ENCODE measurements around the gene OR10P1. TPM values are rescaled to one million over a fixed set of nuclear protein-coding genes. Genes with fewer than 3 reads are reported as not detected.
A peak's percentile ranks its signal among the peaks of the same experiment; 100 is the strongest.

OR10P1 gene
- total RNA-seq, 6 experiments from 2014 or later: not detected

DNA sequence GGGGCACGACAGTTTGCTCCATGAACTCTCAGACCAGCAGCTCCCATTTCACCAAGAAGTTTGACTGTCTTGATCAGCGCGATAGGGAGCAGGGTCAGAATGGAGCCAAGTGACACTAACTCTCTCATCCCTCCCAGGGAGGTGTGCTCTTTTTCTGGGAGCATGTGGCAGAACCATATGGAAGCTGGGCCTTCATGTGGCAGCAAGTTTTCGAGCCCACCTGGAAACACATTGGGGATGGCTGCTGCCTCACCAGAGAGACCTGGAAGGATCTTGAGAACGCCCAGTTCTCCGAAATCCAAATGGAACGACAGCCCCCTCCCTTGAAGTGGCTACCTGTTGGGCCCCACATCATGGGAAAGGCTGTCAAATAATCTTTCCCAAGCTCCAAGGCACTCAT lies 47.0 kb downstream of the OR10P1 start:
- ATAC-seq (no peak), DNase-seq (peak in 1 of 3 donors; percentile 11)
- peaks cover 0 to 7% (median 0%) of the 10 kb centered on the region in 4 donors for H3K4me1 ChIP-seq
- H3K27ac ChIP-seq: no peak overlapping the region
- H3K36me3 ChIP-seq: peaks cover 0 to 13% (median 0%) of the 10 kb centered on the region in 4 donors
- TF ChIP-seq POLR2A (IDR thresholded peaks at IDR 0.05): no peak
- TF ChIP-seq, protein P1, sequence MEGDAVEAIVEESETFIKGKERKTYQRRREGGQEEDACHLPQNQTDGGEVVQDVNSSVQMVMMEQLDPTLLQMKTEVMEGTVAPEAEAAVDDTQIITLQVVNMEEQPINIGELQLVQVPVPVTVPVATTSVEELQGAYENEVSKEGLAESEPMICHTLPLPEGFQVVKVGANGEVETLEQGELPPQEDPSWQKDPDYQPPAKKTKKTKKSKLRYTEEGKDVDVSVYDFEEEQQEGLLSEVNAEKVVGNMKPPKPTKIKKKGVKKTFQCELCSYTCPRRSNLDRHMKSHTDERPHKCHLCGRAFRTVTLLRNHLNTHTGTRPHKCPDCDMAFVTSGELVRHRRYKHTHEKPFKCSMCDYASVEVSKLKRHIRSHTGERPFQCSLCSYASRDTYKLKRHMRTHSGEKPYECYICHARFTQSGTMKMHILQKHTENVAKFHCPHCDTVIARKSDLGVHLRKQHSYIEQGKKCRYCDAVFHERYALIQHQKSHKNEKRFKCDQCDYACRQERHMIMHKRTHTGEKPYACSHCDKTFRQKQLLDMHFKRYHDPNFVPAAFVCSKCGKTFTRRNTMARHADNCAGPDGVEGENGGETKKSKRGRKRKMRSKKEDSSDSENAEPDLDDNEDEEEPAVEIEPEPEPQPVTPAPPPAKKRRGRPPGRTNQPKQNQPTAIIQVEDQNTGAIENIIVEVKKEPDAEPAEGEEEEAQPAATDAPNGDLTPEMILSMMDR (IDR thresholded peaks at IDR 0.05): no peak
- intact Hi-C loops (cut with DNase I): loop anchor here in 1 of 2 donors (5.0 kb wide), 1 partner anchor 39 kb away; the partner anchor contains the start of gene RDH5
- H3K4me3 ChIP-seq: peak overlapping the region in 1 of 3 donors; percentile 71
- no peaks in the 10 kb centered on the region for H3K9me3 ChIP-seq
- no peaks in the 10 kb centered on the region for H3K27me3 ChIP-seq
- 88% methylated on average over 2 of the region's 7 CpGs for WGBS (ENCODE audit: insufficient coverage, low coverage, low lambda C conversion rate, missing lambda C conversion rate)

DNA sequence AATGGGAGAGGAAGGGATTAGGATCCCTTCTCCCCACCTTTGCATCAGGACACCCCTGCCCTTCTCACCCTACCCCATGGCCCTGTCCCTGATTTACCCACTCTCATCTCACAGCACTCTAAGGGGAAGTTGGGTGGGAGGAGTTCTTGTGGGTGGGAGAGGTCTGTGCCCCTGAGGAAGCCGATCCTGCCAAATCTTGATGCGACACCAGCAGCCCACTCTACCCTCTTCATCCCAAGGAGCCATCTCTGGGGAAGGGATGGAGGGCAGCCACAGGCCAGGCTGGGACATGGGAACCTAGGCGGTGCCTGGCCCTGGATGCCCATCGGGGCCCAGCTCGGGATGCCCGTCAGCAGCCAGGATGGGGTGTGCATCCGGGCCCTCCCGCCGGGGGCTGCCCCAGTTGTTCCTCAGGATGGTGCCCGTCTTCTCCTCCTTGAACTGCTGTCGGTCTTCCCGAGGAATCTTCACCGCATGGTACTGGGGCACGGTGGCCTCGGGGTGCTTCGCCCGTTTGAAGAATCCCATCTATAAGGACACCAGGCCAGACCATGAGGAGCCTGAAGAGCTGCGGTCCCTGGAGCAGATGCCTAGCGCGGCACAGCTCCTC lies 48.2 kb downstream of the OR10P1 start:
- TF ChIP-seq POLR2A (IDR thresholded peaks at IDR 0.05): no peak
- TF ChIP-seq, protein P1 (IDR thresholded peaks at IDR 0.05): no peak
- Histone ChIP-seq H3K27ac (no peak overlapping the region), H3K27me3 (no peaks in the 10 kb centered on the region), H3K4me1 (peaks cover 0 to 14% (median 0%) of the 10 kb centered on the region in 4 donors), H3K36me3 (peaks cover 0 to 13% (median 0%) of the 10 kb centered on the region in 4 donors), H3K4me3 (no peak overlapping the region), H3K9me3 (no peaks in the 10 kb centered on the region)
- ATAC-seq: no peak
- 80% methylated on average over 1 of the region's 20 CpGs for WGBS (ENCODE audit: insufficient coverage, low coverage, low lambda C conversion rate, missing lambda C conversion rate)
- DNase-seq: peak in 1 of 3 donors; percentile 44
- intact Hi-C loops (cut with DNase I): loop anchor here in 1 of 2 donors (5.0 kb wide), 1 partner anchor 37 kb away; the partner anchor contains the start of gene RDH5

DNA sequence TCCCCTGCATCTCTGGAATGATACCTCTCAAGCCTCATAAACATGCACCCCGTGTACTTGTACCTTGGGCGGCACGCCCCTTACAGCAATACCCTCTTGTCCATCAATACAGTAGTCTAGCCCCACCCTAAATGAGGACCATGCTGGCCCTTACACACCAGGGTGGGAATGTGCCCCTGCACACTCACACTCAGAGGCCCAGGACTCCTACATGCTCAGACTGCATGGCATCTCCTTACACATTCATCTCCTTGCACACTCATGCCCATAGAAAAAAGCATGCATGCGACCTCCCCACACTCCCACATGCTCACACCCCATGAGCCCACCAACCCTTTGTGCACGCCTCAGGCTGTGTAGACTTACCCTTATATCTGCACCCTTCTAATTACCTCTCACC lies 49.0 kb downstream of the OR10P1 start:
- ATAC-seq (no peak), DNase-seq (no peak)
- WGBS (ENCODE audit: insufficient coverage, low coverage, low lambda C conversion rate, missing lambda C conversion rate): 90% methylated on average over 2 of the region's 5 CpGs
- H3K27me3 ChIP-seq: no peaks in the 10 kb centered on the region
- H3K36me3 ChIP-seq: peaks cover 0 to 13% (median 0%) of the 10 kb centered on the region in 4 donors
- intact Hi-C loops (cut with DNase I): no loop called here
- H3K4me3 ChIP-seq: no peak overlapping the region
- no peaks in the 10 kb centered on the region for H3K9me3 ChIP-seq
- no peak overlapping the region for H3K27ac ChIP-seq
- TF ChIP-seq, protein P1 (IDR thresholded peaks at IDR 0.05): no peak
- no peak for TF ChIP-seq POLR2A (IDR thresholded peaks at IDR 0.05)
- peaks cover 0 to 14% (median 0%) of the 10 kb centered on the region in 4 donors for H3K4me1 ChIP-seq

DNA sequence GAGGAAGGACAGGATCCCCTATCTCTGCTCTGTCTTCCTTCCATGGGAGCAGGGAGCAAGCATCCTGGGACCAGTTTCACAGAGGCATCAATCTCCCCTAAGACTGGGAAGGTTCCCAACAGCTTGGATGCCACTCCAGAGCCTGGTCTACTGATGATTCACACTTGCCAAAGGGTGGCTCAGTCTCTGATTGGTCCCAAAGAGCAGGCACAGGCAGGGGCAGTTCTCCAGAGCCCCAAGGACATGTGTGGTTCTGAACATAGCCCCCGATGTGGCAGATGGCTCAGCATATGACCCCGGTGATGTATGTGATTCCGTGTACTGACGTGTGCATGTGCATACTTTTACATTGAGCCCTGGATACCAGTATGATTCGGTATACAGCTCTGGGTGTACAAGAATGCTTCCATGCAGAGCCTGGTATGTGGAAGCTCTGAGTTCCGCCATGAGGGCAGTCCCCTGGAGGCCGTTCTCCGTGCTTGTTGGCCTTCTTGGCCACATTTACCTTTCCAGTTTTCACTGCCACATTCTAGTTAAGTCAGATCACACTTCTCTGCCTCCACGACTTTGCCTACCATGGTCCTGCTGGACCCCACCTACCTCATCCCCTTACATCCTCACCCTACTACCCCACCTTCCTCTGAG lies 49.8 kb downstream of the OR10P1 start:
- Histone ChIP-seq H3K36me3 (peaks cover 0 to 13% (median 0%) of the 10 kb centered on the region in 4 donors), H3K4me1 (peaks cover 0 to 14% (median 0%) of the 10 kb centered on the region in 4 donors), H3K27me3 (no peaks in the 10 kb centered on the region), H3K9me3 (no peaks in the 10 kb centered on the region), H3K4me3 (no peak overlapping the region), H3K27ac (no peak overlapping the region)
- DNase-seq (no peak), ATAC-seq (no peak)
- no peak for TF ChIP-seq POLR2A (IDR thresholded peaks at IDR 0.05)
- TF ChIP-seq, protein P1 (IDR thresholded peaks at IDR 0.05): no peak
- WGBS (ENCODE audit: insufficient coverage, low coverage, low lambda C conversion rate, missing lambda C conversion rate): 78% methylated on average over 1 of the region's 9 CpGs
- intact Hi-C loops (cut with DNase I): no loop called here

Small RNAs within 50 kb of the gene (small RNA-seq; reads per million reads assigned to genes)
- 0 reads per million in 2 experiments for gene AC009779.5

Other genes starting within 250 kb of the OR10P1 start
- not detected for gene OR6C65, start 236.4 kb upstream of the OR10P1 start, total RNA-seq
- gene OR6C76, start 210.6 kb upstream of the OR10P1 start, total RNA-seq: not detected
- not detected for gene OR6C2, start 192.8 kb upstream of the OR10P1 start, total RNA-seq
- not detected for gene OR6C70, start 166.8 kb upstream of the OR10P1 start, total RNA-seq
- gene OR6C68, start 144.5 kb upstream of the OR10P1 start, total RNA-seq: not detected
- gene OR6C4, start 87.3 kb upstream of the OR10P1 start, total RNA-seq: not detected
- gene OR2AP1, start 64.4 kb upstream of the OR10P1 start, total RNA-seq: not detected
- 10 to 100 TPM in 3 of 6 experiments, 1 to 10 TPM in 3; 3.1 to 20.1 (median 8.3) TPM for gene ITGA7, start 71.0 kb downstream of the OR10P1 start, total RNA-seq
- 100 to 1,000 TPM in 3 of 6 experiments, 10 to 100 TPM in 3; 81.8 to 175 (median 99.0) TPM for gene BLOC1S1, start 79.2 kb downstream of the OR10P1 start, total RNA-seq
- gene RDH5, start 83.5 kb downstream of the OR10P1 start, total RNA-seq: 10 to 100 TPM; 26.3 to 52.5 (median 43.0) TPM
- gene CD63, start 92.1 kb downstream of the OR10P1 start, total RNA-seq: 100 to 1,000 TPM; 213 to 556 (median 317) TPM
- gene GDF11, start 106.2 kb downstream of the OR10P1 start, total RNA-seq: under 1 TPM; 0.25 to 0.95 (median 0.54) TPM
- 10 to 100 TPM; 11.3 to 22.3 (median 17.0) TPM for gene SARNP, start 180.8 kb downstream of the OR10P1 start, total RNA-seq
- 10 to 100 TPM; 20.2 to 35.4 (median 24.9) TPM for gene ORMDL2, start 181.1 kb downstream of the OR10P1 start, total RNA-seq
- gene DNAJC14, start 192.7 kb downstream of the OR10P1 start, total RNA-seq: 10 to 100 TPM; 11.8 to 17.2 (median 13.1) TPM
- gene MMP19, start 206.0 kb downstream of the OR10P1 start, total RNA-seq: 1 to 10 TPM; 1.3 to 5.0 (median 1.9) TPM